Measurements from ENCODE around the gene AQP3.
"Not testable (repeated sequence)": the region's sequence is repeated elsewhere in the genome, so short reads cannot be mapped to it uniquely, and the experiment has no call there.

GRCh38 chr9:33485312-33485711 is 37.9 kb upstream of the AQP3 start:
- not testable (repeated sequence) for TF ChIP-seq POLR2A (IDR thresholded peaks at IDR 0.05); CTCF (IDR thresholded peaks at IDR 0.05 in 4 of 5, conservative IDR thresholded peaks at IDR 0.05 in 1 of 5)

Measured in gastrocnemius medialis (tissue), 4 donors.